Tibial nerve (tissue), 4 donors: ENCODE data around the gene PRR5.

ENCODE experiments used
- EP300 ChIP-seq, 2 donors: sonication (generic); formaldehyde crosslinking; IDR thresholded peaks; one replicate each; pipeline ENCODE4 v1.6.1; 2017; ENCODE audit warnings: antibody characterized with exemption in 2 of 2, mild to moderate bottlenecking in 1 of 2
- POLR2A ChIP-seq, 2 donors: fragments of 450-650 bp; IDR thresholded peaks; one replicate each; pipeline ENCODE4 v1.6.1; 2017; ENCODE audit warnings: antibody characterized with exemption in 2 of 2, mild to moderate bottlenecking in 2 of 2, moderate library complexity in 2 of 2
- TF ChIP-seq, protein P1 (sequence below), 5 experiments: fragments of 200-600 bp in 3 of 5; fragments of 450-650 bp in 2 of 5; sonication (generic) in 3 of 5; IDR thresholded peaks; one replicate each; pipeline ENCODE4 v1.5.1; 2016 to 2019; ENCODE audit warnings: antibody characterized with exemption in 5 of 5, mild to moderate bottlenecking in 3 of 5, moderate library complexity in 2 of 5

DNA sequence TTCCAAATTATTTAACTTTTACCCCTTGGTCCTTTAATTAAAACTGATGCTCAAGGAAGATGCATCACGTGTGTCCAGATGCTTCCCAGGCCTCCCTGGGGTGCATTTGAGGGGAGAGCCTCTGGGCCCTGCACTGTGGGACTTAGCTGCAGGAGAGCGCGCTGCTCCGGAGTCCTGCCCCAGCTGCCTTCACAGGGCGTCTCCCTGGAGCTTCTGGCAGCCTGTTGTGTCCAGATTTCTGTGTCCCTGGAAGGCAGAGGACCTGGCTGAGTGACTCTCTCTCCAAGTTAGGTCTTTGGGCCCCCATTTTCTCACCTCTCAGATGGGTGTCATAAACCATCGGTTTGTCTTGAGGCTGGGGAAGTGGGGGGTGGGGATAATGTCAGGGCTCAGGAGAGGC lies 53.4 kb downstream of the PRR5 start:
- TF ChIP-seq, protein P1, sequence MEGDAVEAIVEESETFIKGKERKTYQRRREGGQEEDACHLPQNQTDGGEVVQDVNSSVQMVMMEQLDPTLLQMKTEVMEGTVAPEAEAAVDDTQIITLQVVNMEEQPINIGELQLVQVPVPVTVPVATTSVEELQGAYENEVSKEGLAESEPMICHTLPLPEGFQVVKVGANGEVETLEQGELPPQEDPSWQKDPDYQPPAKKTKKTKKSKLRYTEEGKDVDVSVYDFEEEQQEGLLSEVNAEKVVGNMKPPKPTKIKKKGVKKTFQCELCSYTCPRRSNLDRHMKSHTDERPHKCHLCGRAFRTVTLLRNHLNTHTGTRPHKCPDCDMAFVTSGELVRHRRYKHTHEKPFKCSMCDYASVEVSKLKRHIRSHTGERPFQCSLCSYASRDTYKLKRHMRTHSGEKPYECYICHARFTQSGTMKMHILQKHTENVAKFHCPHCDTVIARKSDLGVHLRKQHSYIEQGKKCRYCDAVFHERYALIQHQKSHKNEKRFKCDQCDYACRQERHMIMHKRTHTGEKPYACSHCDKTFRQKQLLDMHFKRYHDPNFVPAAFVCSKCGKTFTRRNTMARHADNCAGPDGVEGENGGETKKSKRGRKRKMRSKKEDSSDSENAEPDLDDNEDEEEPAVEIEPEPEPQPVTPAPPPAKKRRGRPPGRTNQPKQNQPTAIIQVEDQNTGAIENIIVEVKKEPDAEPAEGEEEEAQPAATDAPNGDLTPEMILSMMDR (IDR thresholded peaks at IDR 0.05) = no peak
- TF ChIP-seq EP300 (IDR thresholded peaks at IDR 0.05) = no peak
- TF ChIP-seq POLR2A (IDR thresholded peaks at IDR 0.05) = no peak
